ENCODE results near the gene LILRA5.
"Not testable (repeated sequence)": the region's sequence is repeated elsewhere in the genome, so short reads cannot be mapped to it uniquely, and the experiment has no call there.

Gene LILRA5

DNA sequence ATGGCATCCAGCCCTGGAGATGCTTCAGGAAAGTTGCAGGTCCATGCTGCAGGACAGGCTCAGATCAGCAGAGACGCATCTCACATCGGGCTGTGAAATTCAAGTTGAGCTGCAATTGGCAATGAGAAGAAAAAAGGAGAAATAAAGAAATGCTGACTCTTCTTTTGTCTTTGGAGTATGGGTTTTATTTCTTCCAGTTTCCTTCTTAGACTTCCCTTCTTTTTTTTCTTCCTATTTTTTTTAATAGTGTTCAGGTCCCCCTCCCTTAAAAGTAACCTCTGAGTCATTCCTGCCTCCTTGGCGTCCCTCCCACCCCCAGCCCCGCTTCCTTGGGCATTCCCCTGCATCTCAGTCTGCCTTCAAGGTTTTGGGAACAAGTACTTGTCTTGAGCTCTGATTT lies 41.4 kb downstream of the LILRA5 start:
- FAIRE-seq = not testable (repeated sequence)

- FAIRE-seq = no peak
Observed at GRCh38 chr19:54271106-54271505, 41.9 kb downstream of the LILRA5 start.

DNA sequence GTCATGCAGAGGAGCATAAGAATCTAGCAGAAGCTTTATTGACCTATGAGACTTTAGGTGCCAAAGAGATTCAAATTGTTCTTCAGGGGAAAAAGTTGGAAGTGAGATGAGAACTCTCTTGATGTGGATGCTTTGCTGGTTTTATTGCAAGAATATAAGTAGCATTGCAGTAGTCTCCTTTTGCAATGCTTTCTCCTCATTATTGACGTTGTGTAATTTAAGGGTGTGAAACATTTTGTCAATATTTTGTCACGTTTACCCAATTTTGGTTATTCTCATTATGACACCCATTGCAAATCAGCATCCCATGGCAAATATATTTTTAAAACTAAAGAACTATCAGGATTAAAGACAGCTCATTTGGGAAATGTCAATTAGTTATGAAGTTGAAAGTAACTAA lies 44.0 kb downstream of the LILRA5 start:
- FAIRE-seq = no peak

DNA sequence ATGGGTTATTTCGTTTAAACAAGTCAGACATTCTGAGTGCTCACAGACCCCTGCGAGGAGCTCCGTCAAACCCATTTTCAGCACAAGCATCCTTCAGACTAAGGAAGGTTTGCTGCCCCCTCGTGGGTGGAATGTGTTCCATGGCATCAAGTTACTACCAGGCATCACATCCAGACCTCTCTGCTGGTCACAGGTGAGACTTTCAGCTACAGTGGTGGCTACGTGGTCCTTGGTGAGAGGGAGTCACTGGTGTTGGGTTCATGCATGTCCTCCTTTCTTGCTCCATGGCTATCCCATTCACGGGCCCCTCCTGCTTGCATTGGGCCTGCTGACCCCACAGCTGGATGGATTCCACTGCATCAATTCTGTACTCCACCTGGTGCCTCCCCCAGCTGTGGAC lies 46.8 kb downstream of the LILRA5 start:
- FAIRE-seq = no peak

GRCh38 chr19:54262470-54262869 lies 50.5 kb downstream of the LILRA5 start:
- no peak for FAIRE-seq

DNA sequence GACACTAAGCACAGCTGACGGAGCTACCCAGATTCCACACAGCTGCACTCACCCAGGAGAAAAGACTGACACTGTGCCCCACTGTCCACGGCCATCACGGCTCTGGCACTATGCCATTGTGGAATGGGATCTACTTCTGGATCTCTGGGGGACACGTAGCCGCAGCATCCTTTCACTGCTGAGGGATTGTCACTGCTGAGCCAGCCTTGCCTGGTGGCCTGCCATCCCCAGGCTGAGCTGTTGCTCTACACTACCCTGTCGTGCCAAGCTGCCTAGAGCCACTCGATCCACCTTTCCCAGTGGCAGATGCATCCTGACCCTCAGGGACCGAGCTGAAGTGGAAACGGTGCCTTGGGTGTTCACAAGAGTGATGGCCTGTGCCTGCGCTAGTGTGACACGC lies 50.9 kb downstream of the LILRA5 start:
- FAIRE-seq = no peak

DNA sequence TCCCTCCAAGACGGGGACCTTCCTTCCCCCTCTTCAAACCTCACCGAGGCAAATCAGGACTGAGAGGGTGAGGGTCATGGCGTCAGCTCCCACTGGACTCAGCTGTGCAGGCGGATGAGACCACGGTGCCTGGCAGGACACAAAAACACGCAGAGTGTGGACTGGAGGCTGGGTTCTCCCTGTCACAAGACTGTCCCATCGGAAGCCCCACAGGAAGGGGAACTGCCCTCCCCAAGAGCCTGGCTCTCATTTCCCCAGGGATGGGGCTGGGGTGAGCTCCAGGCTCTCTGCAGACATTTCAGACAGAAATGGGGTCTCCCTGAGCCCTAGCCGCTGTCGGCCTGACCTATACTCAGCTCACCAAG lies 55.9 kb downstream of the LILRA5 start, which contains the start of gene LILRB5:
Gene LILRB5 (minus strand): TSS at position 158 of the 365 bp plus-strand sequence. CDS start 80 bp downstream, at position 78.
- FAIRE-seq = no peak

Data from endometrium (tissue), 2 donors.